SK-N-SH treated with all-trans-retinoic acid at 6 μM for 48 hours (cell line): ENCODE measurements around the gene SARDH.

Experiments used
- ATAC-seq: fragments of 200-7000 bp; cut with Tn5 transposase; 3 replicates; pipeline ENCODE4 v1.9.1; 2020; ENCODE audit warnings: mild to moderate bottlenecking, moderate library complexity
- ARNTL ChIP-seq: fragments of 450-650 bp; formaldehyde crosslinking; IDR thresholded peaks from 2 replicates; pipeline ENCODE4 v1.5.0; 2020; ENCODE audit warnings: low read depth, mild to moderate bottlenecking, moderate library complexity, borderline replicate concordance
- BACH2 ChIP-seq: fragments of 250-450 bp; sonication (Bioruptor Pico); IDR thresholded peaks from 2 replicates; pipeline ENCODE4 v1.9.0; 2021; ENCODE audit warnings: mild to moderate bottlenecking, borderline replicate concordance
- CREB5 ChIP-seq: fragments of 250-450 bp; sonication (Bioruptor Pico); IDR thresholded peaks from 2 replicates; pipeline ENCODE4 v1.5.1; 2020; ENCODE audit warnings: low read depth, mild to moderate bottlenecking, moderate library complexity
- CSDC2 ChIP-seq: fragments of 250-450 bp; sonication (Bioruptor Pico); IDR thresholded peaks from 2 replicates; pipeline ENCODE4 v1.5.0; 2020; ENCODE audit warnings: mild to moderate bottlenecking, moderate library complexity
- CSRNP3 ChIP-seq: fragments of 250-450 bp; sonication (Bioruptor Pico); IDR thresholded peaks from 2 replicates; pipeline ENCODE4 v1.5.1; 2021; ENCODE audit warnings: mild to moderate bottlenecking, moderate library complexity
- ESRRG ChIP-seq: fragments of 250-450 bp; sonication (Bioruptor Pico); IDR thresholded peaks from 2 replicates; pipeline ENCODE4 v1.6.1; 2021; ENCODE audit warnings: mild to moderate bottlenecking
- GLIS3 ChIP-seq: fragments of 250-450 bp; sonication (Bioruptor Pico); IDR thresholded peaks from 2 replicates; pipeline ENCODE4 v1.5.0; 2020; ENCODE audit warnings: mild to moderate bottlenecking, moderate library complexity
- ISL1 ChIP-seq: fragments of 250-450 bp; sonication (Bioruptor Pico); IDR thresholded peaks from 2 replicates; pipeline ENCODE4 v2.1.2; 2022; ENCODE audit warnings: mild to moderate bottlenecking, moderate library complexity
- OSR1 ChIP-seq: fragments of 250-450 bp; sonication (Bioruptor Pico); IDR thresholded peaks from 2 replicates; pipeline ENCODE4 v1.8.0; 2022; ENCODE audit warnings: moderate library complexity, mild to moderate bottlenecking, inconsistent platforms
- PATZ1 ChIP-seq: fragments of 250-450 bp; sonication (Bioruptor Pico); IDR thresholded peaks from 2 replicates; pipeline ENCODE4 v1.8.0; 2020; ENCODE audit warnings: mild to moderate bottlenecking, moderate library complexity, borderline replicate concordance
- POU6F1 ChIP-seq: fragments of 250-450 bp; sonication (Bioruptor Pico); IDR thresholded peaks from 2 replicates; pipeline ENCODE4 v1.8.0; 2021; ENCODE audit warnings: low read depth, mild to moderate bottlenecking, moderate library complexity, borderline replicate concordance
- SNAI2 ChIP-seq: fragments of 250-450 bp; sonication (Bioruptor Pico); IDR thresholded peaks from 2 replicates; pipeline ENCODE4 v1.5.0; 2020; ENCODE audit warnings: mild to moderate bottlenecking, moderate library complexity
- TCF4 ChIP-seq: fragments of 250-450 bp; sonication (Bioruptor Pico); IDR thresholded peaks from 2 replicates; pipeline ENCODE4 v1.8.0; 2021; ENCODE audit warnings: mild to moderate bottlenecking, moderate library complexity, borderline replicate concordance
- TOX ChIP-seq: fragments of 250-450 bp; sonication (Bioruptor Pico); IDR thresholded peaks from 2 replicates; pipeline ENCODE4 v1.8.0; 2021; ENCODE audit warnings: mild to moderate bottlenecking, moderate library complexity, borderline replicate concordance
- ZC3H10 ChIP-seq: fragments of 250-450 bp; sonication (Bioruptor Pico); IDR thresholded peaks from 2 replicates; pipeline ENCODE4 v1.5.1; 2021; ENCODE audit warnings: mild to moderate bottlenecking, moderate library complexity
- ZFP3 ChIP-seq: fragments of 250-450 bp; sonication (Bioruptor Pico); IDR thresholded peaks from 2 replicates; pipeline ENCODE4 v1.5.0; 2020; ENCODE audit warnings: mild to moderate bottlenecking, moderate library complexity
- ZFP30 ChIP-seq: fragments of 450-650 bp; formaldehyde crosslinking; IDR thresholded peaks from 2 replicates; pipeline ENCODE4 v1.5.0; 2022; ENCODE audit warnings: mild to moderate bottlenecking, moderate library complexity
- ZNF70 ChIP-seq: fragments of 450-650 bp; formaldehyde crosslinking; IDR thresholded peaks from 2 replicates; pipeline ENCODE4 v1.5.0; 2020; ENCODE audit warnings: mild to moderate bottlenecking, moderate library complexity
- TF ChIP-seq, protein P1 (sequence below): fragments of 250-450 bp; sonication (Bioruptor Pico); IDR thresholded peaks from 2 replicates; pipeline ENCODE4 v1.5.0; 2020; ENCODE audit warnings: mild to moderate bottlenecking, moderate library complexity

Gene SARDH

GRCh38 chr9:133712221-133713100 is 25.7 kb downstream of the SARDH start:
- no peak for ATAC-seq
- no peak for TF ChIP-seq BACH2 (CRISPR knock-in tag)
- no peak for TF ChIP-seq TCF4 (CRISPR knock-in tag)
- TF ChIP-seq, all 23 proteins: peak for 0

GRCh38 chr9:133711428-133712220 is 26.5 kb downstream of the SARDH start:
- peak; percentile 74 for ATAC-seq
- TF ChIP-seq, protein P1, sequence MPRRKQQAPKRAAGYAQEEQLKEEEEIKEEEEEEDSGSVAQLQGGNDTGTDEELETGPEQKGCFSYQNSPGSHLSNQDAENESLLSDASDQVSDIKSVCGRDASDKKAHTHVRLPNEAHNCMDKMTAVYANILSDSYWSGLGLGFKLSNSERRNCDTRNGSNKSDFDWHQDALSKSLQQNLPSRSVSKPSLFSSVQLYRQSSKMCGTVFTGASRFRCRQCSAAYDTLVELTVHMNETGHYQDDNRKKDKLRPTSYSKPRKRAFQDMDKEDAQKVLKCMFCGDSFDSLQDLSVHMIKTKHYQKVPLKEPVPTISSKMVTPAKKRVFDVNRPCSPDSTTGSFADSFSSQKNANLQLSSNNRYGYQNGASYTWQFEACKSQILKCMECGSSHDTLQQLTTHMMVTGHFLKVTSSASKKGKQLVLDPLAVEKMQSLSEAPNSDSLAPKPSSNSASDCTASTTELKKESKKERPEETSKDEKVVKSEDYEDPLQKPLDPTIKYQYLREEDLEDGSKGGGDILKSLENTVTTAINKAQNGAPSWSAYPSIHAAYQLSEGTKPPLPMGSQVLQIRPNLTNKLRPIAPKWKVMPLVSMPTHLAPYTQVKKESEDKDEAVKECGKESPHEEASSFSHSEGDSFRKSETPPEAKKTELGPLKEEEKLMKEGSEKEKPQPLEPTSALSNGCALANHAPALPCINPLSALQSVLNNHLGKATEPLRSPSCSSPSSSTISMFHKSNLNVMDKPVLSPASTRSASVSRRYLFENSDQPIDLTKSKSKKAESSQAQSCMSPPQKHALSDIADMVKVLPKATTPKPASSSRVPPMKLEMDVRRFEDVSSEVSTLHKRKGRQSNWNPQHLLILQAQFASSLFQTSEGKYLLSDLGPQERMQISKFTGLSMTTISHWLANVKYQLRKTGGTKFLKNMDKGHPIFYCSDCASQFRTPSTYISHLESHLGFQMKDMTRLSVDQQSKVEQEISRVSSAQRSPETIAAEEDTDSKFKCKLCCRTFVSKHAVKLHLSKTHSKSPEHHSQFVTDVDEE (CRISPR knock-in tag), result no peak
- TF ChIP-seq CSRNP3 (CRISPR knock-in tag) (no peak), CSDC2 (CRISPR knock-in tag) (no peak), SNAI2 (no peak), PATZ1 (CRISPR knock-in tag) (no peak), ZNF70 (no peak), GLIS3 (CRISPR knock-in tag) (no peak), ZFP30 (CRISPR knock-in tag) (no peak), CREB5 (no peak), ARNTL (CRISPR knock-in tag) (no peak), ISL1 (CRISPR knock-in tag) (no peak), ESRRG (CRISPR knock-in tag) (no peak), BACH2 (CRISPR knock-in tag) (no peak), OSR1 (no peak), POU6F1 (no peak), ZC3H10 (CRISPR knock-in tag) (no peak), ZFP3 (CRISPR knock-in tag) (no peak), TOX (CRISPR knock-in tag) (no peak)
